ENCODE results near the gene NDRG3.
"Not testable (repeated sequence)": the region's sequence is repeated elsewhere in the genome, so short reads cannot be mapped to it uniquely, and the experiment has no call there.

Gene NDRG3

DNA sequence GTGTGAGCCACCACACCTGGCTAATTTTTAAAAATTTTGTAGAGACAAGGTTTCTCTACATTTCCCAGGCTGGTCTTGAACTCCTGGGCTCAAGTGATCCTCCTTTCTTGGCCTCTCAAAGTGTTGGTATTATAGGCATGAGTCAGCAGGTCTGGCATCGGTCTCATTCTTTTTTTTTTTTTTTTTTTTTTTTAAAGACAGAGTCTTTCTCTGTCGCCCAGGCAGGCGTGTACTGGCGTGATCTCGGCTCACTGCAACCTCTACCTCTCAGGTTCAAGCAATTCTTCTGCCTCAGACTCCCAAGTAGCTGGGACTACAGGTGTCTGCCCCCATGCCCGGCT lies 137.5 kb downstream of the NDRG3 start:
- H3K36me3 ChIP-seq (ENCODE audit: control insufficient read depth, insufficient read depth, low read length), result peaks cover 56% of the 10 kb centered on the region
- not testable (repeated sequence) for H3K27ac ChIP-seq (ENCODE audit: low read depth, low read length, severe bottlenecking); H3K4me1 ChIP-seq (ENCODE audit: control insufficient read depth, insufficient read depth, low read length, poor library complexity, severe bottlenecking); H3K4me3 ChIP-seq (ENCODE audit: extremely low read depth, insufficient read depth, low read length, poor library complexity, severe bottlenecking); H3K9me3 ChIP-seq (ENCODE audit: control insufficient read depth, low read length)
- WGBS, 2 experiments (ENCODE audit: insufficient coverage in 2 of 2), result 94 to 95% methylated on average over 5 to 6 of the region's 6 CpGs

- 95 to 100% methylated on average over 5 to 6 of the region's 7 CpGs for WGBS, 2 experiments (ENCODE audit: insufficient coverage in 2 of 2)
- Histone ChIP-seq H3K4me1 (ENCODE audit: control insufficient read depth, insufficient read depth, low read length, poor library complexity, severe bottlenecking) (peaks cover 8% of the 10 kb centered on the region), H3K9me3 (ENCODE audit: control insufficient read depth, low read length) (no peaks in the 10 kb centered on the region), H3K36me3 (ENCODE audit: control insufficient read depth, insufficient read depth, low read length) (peaks cover 53% of the 10 kb centered on the region), H3K4me3 (ENCODE audit: extremely low read depth, insufficient read depth, low read length, poor library complexity, severe bottlenecking) (no peak overlapping the region), H3K27ac (ENCODE audit: low read depth, low read length, severe bottlenecking) (no peak overlapping the region)
These were observed 138.1 kb downstream of the NDRG3 start for GRCh38 chr20:36607586-36608387.

DNA sequence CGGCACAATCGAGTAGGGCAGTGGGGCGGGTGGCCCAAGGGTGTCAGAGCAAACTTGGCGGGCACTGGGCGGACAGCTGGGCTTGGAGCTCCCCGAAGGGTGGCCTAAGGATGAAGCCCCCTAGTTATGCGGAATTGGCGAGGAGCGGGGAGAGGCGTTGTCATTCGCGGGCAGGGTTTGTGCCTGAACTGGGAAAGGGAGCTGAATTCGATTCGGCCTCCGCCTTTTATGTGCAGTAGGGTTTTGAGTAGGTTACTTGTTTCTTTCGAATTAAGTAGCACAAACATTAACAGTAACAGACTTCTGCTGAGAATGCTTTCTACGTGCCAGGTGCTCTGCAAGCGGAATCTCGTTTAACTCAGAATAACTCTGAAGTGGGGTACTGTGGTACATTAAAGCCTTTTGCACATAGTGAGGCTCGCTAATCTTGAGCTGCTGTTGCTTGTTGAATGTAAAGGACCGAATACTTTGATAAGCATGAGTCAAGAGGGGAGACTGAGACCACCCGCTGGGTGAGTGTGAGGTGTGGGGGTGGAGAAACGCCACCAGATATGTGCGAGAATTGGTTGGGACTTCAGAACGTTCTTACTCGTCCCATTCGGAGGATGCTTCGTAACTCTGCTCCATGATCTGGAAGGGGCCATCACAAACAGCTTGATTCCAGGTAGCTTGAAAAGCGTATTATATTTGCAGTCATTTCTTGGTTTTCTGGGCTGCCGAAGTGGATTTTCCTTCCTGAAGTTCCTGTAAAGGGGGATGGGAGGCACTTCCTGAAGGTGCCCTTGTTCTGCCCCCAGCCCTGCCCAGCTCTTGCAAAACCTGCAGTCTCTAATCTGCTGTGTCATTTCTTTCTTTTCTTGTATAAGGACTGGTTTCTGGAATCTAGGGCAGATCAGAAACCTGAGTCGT lies 139.5 kb downstream of the NDRG3 start:
- WGBS, 2 experiments (ENCODE audit: insufficient coverage in 2 of 2), result 3% methylated on average over 24 to 30 of the region's 31 CpGs
- peak overlapping the region; percentile 76 for H3K27ac ChIP-seq (ENCODE audit: low read depth, low read length, severe bottlenecking)

DNA sequence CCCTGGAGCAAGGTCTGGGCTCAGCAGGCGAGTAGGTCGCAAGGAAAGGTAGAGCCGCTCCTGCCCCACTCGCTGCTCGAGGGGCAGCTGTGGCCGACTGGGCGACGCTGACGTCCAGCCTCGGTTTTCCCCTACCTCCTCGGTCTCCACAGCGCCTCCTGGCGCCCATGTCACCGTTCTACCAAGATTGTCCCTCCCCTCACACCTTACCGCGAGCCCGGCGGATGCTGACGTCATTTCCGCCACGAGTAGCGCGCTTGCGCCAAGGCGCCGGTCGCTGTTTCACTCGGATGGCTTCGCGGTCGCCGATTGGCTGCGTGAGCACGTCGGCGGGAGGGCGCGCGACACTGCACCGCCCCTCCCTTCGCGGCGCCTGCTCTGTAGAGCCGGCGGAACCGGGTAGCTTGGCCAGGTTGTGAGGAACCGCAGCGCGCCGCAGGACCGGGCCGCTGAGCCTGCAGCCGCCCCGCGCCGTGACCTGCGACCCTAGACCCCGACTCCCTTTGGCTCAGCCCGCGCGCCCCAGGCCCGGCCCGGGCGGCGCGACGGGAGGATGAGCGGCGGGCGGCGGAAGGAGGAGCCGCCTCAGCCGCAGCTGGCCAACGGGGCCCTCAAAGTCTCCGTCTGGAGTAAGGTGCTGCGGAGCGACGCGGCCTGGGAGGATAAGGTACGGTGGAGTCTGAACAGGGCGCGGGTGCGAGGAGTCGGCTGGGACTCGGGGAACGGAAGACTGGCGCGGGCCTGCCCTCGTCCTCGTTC lies 140.3 kb downstream of the NDRG3 start, which contains the start of gene RAB5IF:
Gene RAB5IF (plus strand): TSS at position 381 of the 759 bp plus-strand sequence. CDS start 173 bp downstream, at position 554.
- WGBS, 2 experiments (ENCODE audit: insufficient coverage in 2 of 2), result 0 to 1% methylated on average over 65 to 85 of the region's 90 CpGs
- peaks cover 31% of the 10 kb centered on the region for H3K36me3 ChIP-seq (ENCODE audit: control insufficient read depth, insufficient read depth, low read length)
- peak within 1 kb of the TSS; percentile 76 for H3K27ac ChIP-seq (ENCODE audit: low read depth, low read length, severe bottlenecking)
- peaks cover 8% of the 10 kb centered on the region for H3K4me1 ChIP-seq (ENCODE audit: control insufficient read depth, insufficient read depth, low read length, poor library complexity, severe bottlenecking)
- H3K4me3 ChIP-seq (ENCODE audit: extremely low read depth, insufficient read depth, low read length, poor library complexity, severe bottlenecking), result peak within 1 kb of the TSS; percentile 95
- H3K9me3 ChIP-seq (ENCODE audit: control insufficient read depth, low read length), result no peaks in the 10 kb centered on the region

More for the DNA sequence above, 139.5 kb downstream of the NDRG3 start:
- Histone ChIP-seq H3K36me3 (ENCODE audit: control insufficient read depth, insufficient read depth, low read length) (peaks cover 40% of the 10 kb centered on the region), H3K4me3 (ENCODE audit: extremely low read depth, insufficient read depth, low read length, poor library complexity, severe bottlenecking) (peak overlapping the region; percentile 95), H3K9me3 (ENCODE audit: control insufficient read depth, low read length) (no peaks in the 10 kb centered on the region), H3K4me1 (ENCODE audit: control insufficient read depth, insufficient read depth, low read length, poor library complexity, severe bottlenecking) (peaks cover 8% of the 10 kb centered on the region)

GRCh38 chr20:36604952-36605398 lies 140.9 kb downstream of the NDRG3 start:
- WGBS, 2 experiments (ENCODE audit: insufficient coverage in 2 of 2), result 86 to 87% methylated on average over 11 to 14 of the region's 15 CpGs
- Histone ChIP-seq H3K4me1 (ENCODE audit: control insufficient read depth, insufficient read depth, low read length, poor library complexity, severe bottlenecking) (peaks cover 8% of the 10 kb centered on the region), H3K9me3 (ENCODE audit: control insufficient read depth, low read length) (no peaks in the 10 kb centered on the region), H3K36me3 (ENCODE audit: control insufficient read depth, insufficient read depth, low read length) (peaks cover 25% of the 10 kb centered on the region), H3K27ac (ENCODE audit: low read depth, low read length, severe bottlenecking) (peak overlapping the region; percentile 8), H3K4me3 (ENCODE audit: extremely low read depth, insufficient read depth, low read length, poor library complexity, severe bottlenecking) (peak overlapping the region; percentile 95)

Data from mesodermal cell (in vitro differentiated cells).